HG03280 (cell line): ENCODE measurements around the gene RRBP1.

ENCODE experiments used
- ATAC-seq: cut with Tn5 transposase; IDR thresholded peaks from one replicate; pipeline ENCODE4 v1.9.1; 2021; ENCODE audit warnings: mild to moderate bottlenecking, moderate library complexity; ENCODE audit not compliant: unreplicated experiment

Gene RRBP1

DNA sequence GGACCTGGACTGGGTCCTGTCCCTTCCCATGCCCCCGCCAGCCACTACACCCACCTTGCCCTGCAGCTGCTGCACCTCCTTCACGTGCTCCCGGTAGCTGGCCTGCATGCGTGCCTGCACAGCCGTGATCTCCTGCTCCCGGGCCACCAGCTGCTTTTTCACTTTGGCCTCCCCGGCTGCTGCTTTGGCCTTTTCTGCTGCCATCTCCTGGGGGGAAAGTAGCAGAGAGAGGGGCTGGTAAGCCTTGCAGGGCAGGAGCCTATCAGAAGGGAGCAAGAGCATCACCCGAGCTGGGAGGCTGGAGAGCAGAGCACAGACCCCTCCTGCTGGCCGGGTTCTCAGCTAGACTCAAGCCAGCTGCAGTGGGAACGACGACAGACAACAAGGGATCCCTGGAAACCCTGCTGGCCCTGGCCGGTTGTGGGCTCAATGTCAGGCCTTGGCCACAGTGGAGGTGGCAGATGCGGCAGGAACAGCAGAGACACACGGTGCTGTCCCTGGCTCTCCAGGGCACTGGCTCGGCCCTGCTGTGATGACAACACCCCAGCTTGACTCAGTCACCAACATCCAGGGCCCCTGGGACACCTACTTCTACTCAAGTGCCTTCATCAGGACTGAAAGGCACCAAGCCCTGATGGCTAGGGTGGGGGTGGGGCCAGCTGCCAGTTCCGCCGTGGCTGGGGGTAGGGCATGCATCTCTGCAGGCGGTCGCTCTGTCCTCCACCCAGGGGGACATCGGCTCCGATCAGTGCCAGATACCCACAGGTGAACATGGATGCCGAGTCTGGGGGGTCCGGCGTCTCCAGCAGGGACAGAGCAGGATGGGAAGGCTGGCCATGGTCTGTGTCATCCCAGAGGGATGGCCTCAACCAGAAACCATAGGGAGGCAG, 45.3 kb downstream of the RRBP1 start:
- ATAC-seq = no peak

DNA sequence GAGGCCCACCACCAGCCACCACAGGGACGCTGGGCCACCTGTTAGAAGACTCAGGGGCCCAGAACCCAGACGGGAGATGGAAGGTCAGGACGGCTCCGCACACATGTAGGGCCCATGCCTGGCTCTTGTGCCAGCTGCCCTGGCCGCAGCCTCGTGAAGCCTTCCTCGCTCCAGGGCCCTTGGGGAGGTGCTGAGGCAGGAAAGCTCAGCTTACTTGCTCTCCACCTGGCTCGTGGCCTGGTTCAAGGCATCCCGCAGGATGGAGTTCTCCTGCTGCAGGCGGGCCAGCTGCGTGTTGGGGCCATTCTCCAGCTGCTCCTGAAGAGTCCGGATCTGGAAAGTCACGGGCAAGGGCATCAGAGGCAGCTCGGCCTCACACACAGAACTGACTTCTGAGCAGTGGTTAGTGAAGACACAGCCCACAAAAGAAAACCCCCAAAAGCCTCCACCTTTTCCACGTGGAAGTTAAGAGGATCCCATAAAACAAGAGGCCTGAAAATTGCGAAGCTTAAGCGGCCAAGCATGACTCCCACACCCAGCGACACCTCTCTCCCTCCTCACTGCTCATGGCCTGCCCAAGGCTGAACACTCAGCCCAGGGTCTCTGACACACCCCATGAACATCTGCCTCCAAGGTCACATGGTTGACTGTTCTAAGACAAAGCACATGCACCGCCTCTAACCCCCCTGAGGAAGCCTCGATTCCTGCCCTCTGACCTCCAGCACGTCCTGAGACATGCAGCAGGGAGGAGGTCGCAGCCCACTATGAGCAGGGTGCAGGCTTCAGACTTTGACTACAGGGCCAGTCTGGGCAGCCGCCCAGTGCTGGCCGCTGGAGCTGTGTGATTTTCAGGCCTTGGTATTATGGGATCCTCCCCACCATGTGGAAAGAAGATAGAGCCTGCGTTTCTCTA, 46.5 kb downstream of the RRBP1 start:
- ATAC-seq = no peak

DNA sequence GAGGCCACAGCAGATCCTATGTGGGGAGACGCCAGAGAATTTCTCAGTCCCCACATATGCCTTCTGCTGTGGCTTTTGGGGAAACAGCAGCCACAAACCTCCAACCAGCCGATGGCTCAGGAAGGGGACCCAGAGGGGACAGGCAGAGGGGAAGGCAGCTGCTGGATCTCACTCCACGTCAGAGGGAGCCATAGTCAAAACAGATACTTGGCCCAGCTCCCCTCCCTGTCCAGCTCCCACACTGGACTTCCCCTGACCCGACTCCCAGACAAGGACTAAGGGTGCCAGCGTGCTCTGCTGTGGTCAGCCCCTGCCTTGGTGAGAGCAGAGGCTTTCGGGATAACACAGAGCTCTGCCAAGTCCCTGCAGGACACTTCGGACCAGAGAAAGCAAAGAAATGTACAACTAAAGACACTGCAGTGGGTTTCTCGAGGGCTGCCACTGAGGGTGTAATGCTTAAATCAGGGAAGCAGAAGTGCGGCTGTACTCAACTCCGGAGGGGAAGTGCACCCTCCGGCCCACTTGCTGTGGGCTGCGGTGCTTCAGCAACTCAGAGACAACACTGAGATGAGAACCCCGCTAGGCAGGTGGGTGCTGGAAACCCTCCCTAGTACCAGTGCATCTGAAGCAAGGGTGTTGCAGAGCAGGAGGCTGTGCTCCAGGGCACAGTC, 47.2 kb downstream of the RRBP1 start:
- no peak for ATAC-seq

DNA sequence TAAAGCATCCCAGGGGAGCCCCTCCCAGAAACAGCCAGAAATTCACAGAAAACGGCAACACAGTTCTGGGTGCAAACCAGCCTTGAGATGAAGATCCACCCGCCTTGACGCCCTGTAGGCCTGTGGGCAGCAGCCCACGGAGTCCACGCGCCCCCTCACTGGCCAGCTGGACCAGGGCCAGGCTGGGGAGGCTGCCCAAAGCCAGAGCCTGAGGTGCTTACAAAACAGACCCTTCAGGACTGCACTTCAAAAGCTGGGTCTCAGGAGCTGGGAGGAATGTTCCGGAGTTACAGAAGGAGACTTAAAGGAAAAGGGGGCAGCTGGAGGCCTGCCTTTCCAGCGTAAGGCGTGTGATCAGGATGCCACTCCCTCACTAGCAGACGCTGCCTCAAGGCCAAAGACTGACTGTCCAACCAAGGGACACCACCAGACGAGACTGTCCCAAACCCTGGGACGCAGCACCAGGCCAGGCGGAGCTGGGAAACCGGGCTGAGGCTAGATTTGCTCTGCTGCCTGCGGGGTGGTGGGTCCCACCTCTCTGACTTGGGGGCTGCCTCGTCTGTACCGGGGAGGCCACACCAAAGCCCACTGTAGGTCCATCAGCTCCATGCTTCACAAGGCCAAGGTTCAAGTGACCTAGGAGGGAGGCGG, 48.1 kb downstream of the RRBP1 start:
- no peak for ATAC-seq

DNA sequence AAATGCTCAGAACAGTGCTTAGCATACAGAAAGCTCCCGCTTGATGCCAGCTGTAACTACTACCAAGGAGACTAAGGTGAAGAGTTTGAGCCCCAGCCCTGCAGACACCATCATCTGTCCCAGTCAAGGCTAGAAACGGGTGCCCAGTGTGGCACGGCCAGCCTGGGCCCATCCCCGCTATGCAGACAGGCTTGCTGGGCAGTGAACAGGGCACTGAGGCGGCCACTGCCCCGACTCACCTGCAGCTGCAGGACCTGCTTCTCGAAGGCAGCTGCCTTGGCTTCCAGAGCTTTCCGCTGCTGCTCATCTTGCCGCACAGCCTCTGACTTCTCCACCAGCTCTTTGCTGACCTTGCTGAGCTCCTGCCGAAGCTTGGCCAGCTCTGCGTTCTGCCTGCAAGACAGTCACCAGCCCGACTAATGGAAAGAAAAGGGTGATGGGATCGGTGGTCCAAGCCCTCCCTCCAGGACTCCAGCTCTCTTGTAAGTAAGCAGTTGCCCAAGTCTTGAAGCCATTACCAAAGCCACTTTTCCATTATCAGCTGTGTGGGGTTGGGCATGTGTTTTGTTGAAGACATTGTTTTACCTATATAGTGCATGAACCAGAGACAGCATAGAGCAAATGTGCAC, 48.7 kb downstream of the RRBP1 start:
- ATAC-seq = no peak

DNA sequence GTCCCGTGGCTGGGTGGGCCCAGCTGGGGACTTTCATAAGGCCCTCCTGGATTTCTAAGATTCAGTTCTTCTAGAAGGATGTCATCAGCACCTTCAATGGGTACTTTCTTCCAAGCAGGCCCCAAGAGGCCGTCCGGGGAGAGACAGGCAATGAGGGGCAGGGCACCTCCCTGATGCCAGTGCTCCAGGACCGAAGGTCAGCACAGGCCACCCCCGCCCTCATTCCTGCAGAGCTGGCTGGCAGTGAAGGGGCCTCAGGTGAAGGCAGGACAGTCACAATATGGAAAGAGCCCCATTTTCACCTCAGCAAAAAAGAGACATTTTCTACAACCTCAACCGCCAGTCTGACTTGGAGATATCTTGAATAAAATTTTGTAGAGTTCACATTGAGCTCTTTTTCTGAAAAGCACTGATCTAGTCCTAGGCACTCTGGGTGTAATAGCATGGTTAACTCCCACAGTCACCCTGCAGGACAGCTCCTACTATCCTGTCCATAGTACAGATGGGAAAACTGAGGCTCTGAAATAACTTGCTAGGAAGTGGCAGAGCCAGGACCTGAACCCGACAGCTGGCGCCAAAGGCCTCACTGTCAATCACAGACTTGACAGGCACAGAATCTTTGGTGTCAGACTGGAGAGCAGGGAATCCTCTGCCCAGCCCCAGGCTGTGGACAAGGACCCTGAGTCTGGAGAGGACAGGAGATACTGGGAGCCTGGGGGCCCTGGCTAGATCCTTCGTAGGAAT, 50.3 kb downstream of the RRBP1 start:
- ATAC-seq = no peak

DNA sequence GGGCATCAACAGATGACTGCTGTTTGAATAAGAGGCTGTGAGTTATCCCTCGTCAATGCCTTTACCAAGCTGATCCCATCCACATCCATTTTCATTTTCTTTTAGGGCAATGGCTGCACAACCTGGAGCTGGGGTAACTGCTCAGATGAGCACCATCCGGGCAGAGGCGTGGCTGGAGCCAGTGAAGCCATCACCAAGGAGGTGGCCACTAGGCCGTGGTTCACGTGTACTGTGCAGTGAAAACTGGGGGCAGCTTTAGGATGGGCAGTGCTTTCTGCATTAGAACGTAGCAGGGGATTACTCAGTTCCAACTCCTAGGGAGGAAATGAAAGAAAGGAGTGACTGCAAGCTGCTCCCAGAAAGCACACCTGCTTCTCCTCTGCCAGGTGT, 51.2 kb downstream of the RRBP1 start:
- ATAC-seq = no peak

DNA sequence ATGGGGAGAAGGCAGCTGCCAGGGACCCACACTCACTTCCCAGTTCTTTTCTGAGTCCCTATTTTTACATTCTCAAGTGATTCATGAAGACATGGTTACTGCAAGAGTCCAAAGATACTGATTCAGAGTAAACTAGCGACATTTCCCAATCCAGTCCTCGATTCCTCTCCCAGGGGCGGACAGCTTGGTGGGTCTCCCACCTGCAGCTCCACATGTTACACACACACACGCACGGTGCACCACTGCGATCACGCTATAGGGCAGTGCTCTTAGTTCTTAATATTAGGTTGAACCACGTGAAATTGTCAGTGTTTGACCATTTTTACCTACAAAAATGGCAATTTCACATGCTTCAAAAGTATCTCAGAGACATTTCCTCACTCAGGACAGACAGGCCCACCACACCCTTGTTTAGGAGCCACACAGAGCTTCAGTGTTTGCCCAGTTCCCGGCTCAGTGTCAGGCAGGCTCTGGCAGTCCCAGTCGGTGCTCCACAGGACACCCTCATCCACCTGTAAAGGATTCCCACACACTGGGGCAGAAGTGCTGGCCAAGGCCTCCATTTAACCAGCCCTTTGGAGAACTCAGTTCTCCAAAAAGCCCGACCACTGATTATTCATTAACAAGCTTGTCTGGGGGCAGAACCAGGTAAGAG, 51.8 kb downstream of the RRBP1 start:
- no peak for ATAC-seq

DNA sequence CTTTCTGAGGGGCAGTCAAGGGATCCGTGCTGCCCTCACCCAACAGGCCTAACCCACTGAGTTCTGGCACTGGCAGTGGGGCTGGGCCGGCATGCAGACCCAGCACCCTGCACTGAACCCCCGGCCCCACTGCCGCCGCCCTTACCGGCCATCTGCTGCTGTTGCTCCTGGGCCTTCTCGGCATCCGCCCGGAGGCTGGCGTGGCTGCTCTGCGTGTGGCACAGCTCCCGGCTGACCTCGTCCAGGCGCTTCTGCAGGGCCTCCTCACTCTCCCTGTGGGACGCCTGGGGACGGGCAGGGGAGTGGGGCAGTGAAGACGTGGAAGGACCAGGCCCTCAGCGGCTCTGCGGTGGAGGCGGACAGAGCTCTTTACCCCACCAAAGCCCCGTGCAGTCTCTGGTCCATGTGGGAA, 52.4 kb downstream of the RRBP1 start:
- no peak for ATAC-seq

DNA sequence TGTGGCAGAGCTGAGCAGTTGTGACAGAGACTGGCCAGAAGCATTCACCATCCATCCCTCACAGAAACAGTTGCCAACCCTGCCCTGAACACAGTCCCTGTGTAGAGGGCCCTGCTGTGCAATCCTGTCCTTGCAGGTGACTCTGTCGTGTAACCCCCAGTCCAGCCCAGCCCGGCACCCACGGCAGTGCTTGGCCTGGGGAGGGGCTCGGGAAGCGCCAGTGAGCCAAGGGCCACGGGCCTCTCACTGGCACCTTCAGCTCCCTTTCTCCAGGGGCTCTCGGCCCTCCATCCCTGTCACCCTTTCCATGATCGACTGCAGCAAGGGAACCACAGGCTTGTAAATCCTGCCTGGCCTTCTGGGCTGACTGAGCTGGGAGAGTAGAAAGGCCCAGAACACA, 53.0 kb downstream of the RRBP1 start:
- ATAC-seq = no peak

DNA sequence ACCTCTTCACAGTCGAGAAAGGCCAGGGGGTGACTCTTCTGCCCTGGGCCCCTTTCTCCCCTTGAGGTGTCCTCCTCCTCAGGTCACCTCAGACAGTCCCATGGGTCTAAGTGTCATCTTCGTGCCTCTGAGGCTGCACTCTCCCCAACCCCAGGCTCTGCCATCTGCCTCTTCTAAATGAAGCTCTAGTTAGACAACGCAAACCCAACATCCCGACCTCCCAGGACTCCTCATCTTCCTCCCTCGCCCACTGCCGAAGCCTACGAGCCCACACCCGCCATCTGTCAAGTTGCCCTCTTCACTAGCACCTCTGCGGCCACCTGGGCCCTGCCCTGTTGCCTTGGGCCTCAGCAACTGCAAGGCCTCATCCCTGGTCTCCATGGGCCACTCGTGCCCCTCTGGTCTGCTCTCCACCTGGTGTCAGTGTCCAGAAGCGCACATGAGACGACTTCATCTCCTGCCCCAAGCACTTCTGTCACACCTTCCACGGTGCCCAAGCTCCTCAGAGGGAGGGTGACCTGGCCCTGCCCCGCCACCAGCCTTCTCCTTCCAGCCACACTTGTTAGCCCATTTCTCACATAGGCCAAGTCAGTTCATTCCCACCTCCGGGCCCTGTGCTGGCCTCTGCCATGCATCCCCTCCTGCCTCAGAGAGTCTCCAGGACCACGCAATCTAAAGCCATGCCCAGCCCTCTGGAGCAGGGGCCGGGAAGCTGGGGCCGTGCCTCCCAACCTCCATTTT, 53.8 kb downstream of the RRBP1 start:
- no peak for ATAC-seq

DNA sequence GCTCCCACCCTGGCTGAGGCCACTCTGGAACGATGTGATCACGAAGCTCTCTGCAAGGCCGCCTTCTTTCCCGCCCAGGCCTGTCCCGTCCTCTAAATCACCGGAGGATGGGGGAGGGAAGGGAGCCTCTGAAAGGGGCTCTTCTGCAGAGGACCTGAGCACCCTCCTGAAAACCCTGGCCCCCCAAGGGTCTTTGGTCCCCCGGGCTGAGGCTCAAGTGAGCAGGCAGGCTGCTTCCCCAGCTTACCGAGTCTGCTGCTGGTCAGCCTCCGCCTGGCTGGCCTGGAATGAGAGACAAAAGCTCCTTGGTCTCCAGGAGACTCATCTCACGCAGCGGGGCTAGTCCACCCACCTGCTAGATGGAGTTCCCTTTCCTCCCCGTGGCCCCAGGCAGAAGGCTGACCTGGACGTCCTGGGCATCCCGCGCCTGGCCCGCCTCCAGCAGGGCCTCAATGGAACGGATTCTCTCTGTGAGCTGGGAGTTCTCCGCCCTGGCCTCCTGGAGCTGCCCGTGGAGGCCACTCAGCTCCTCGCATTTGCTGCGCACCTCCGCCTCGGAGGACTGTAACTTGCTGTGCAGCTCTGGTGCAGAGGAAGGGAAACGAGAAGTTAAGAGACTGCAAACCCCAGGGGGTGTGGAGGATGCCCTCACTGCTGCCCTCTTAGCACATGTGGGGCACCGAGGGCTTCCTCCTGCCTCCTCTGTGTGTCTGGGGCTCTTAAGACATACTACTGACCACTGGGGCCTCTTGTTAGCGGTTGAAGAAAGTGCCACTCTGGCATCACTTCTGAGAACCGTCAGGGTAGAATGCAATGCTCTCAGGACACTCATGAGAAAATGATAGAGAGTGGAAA, 54.7 kb downstream of the RRBP1 start:
- no peak for ATAC-seq

DNA sequence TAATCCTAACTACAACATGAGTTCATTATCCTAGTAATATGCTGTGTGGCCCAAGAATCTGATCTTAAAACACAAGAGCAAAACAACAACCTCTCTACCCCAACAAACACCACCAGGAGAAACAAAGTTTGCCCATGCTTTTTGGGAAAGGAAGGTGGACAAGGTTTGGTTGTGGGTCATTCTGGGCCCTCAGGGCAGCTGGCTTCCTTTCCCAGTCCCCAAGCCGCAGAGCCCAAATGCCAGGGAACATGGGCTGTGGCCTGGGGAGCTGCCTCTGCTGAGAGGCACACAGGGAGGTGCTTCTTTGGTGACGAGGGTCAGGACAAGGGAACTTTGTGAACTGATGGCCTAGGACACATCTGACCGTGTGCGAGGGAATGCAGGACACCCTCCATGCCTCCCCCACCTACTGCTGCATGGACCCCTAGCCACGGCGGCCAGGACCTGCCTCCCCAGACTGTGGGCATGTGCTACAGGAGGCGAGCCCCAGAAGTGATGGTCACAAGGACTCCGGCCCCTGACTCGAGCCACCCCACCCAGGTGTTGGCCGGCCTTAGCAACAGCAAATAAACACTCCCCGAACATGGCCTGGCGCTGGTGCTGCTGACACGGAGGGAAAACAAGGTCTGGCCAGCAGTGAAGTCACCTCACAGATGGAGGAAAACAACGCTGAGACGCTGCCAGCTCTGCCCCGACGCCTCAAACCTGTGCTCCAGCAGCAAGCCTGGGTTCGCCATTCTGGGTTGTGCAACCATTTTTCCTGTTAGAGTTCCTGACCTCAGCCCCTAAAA, 55.6 kb downstream of the RRBP1 start:
- ATAC-seq = no peak

DNA sequence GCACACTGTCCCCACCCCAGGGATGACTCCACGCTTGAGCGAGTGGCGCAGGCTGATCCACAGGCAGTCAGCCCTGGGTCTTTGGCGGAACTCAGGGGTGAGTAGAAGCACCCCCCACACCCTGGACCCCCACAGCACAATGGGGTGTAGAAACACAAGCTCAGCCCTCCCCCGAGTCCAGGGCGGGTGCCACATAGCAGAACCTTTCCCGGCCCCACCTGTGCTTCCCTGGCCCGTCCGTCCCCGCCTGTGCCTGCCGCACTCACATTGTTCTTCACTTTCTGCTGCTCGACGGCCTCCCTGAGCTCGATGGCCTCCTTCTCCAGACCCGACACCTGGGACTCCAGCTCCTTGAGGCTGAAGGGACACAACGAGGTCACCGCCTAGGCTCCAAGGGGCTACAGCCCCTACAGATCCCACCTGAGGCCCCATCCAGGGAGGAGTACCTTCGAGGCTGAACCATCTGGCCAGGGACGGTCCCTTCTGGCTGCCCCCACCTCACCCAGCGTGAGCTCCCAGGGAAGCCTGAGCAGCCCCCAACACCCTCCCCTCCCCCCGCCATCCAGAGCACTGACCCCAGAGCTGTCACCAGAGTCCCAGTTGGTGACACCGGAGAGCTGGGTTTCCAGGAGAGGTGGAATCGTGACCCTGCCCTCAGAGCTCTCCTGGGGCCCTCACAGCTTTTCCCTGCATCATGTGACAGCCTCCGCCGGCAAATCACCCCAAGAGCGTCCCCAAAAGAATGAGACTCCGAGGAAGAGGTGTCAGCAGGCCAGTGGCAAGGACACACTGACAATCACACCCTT, 56.6 kb downstream of the RRBP1 start:
- ATAC-seq = no peak

DNA sequence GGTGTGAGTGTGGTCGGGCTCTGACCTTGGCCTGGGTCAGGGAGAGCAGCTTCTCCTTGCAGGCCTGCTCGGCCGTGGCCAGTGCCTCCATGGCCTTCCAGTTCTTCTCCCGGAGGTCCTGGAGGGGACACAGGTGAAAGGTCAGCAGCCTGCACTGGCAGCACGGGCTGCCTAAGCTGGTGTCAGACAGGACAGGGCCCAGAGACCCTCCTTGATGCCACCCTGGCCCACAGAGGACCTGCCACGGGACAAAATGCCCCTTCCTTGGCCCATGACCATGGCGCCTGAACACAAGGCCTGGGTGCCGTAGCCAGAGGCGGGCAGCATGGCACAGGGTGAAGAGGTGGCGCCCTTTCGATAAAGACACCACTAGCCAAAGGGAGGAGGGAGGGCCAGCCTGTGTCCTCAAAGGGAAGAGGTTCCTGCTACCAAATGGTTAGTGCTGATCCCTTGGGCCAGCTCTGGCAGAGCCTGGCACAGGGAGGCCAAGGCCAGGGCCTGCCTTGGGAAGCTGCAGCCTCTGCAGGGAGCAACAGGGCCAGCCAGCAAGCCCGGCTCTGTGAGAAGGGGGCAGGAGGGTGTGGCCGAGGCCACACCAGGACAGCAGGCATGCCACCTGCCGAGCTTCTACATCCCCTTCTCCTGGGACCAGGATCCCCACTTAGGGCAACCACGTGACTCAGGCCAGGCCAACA, 57.3 kb downstream of the RRBP1 start:
- no peak for ATAC-seq
